Subcutaneous abdominal adipose tissue (tissue), 5 donors: ENCODE data around the gene EYS.

Source experiments
- H3K27ac ChIP-seq: one replicate; pipeline ENCODE4 v1.7.0; 2013; ENCODE audit warnings: low read depth, mild to moderate bottlenecking, inconsistent platforms, low read length, moderate library complexity
- H3K27me3 ChIP-seq, 5 donors: one replicate each; pipeline ENCODE4 v1.7.0; 2013; ENCODE audit warnings: low read length in 5 of 5, inconsistent platforms in 1 of 5; ENCODE audit not compliant: control insufficient read depth in 5 of 5, insufficient read depth in 4 of 5
- H3K36me3 ChIP-seq, 5 donors: one replicate each; pipeline ENCODE4 v1.7.0; 2013; ENCODE audit warnings: low read length in 5 of 5; ENCODE audit not compliant: control insufficient read depth in 5 of 5, insufficient read depth in 5 of 5
- H3K4me1 ChIP-seq, 5 donors: one replicate each; pipeline ENCODE4 v1.7.0; 2013; ENCODE audit warnings: low read length in 5 of 5, mild to moderate bottlenecking in 3 of 5, moderate library complexity in 1 of 5; ENCODE audit not compliant: control insufficient read depth in 5 of 5, insufficient read depth in 5 of 5
- H3K4me3 ChIP-seq, 5 donors: one replicate each; pipeline ENCODE4 v1.7.0; 2013; ENCODE audit warnings: low read length in 5 of 5, low read depth in 1 of 5
- H3K9ac ChIP-seq, 5 donors: one replicate each; pipeline ENCODE4 v1.7.0; 2013; ENCODE audit warnings: low read length in 5 of 5, mild to moderate bottlenecking in 4 of 5, moderate library complexity in 3 of 5
- H3K9me3 ChIP-seq, 5 donors: one replicate each; pipeline ENCODE4 v1.7.0; 2013; ENCODE audit warnings: low read length in 5 of 5; ENCODE audit not compliant: control insufficient read depth in 5 of 5
- donor health status: healthy.
- donor health status: healthy.
- donor health status: healthy.
- donor health status: healthy.
- donor health status: healthy.

The EYS gene

GRCh38 chr6:64103480-64103879 is 1603.5 kb downstream of the EYS start:
- Histone ChIP-seq H3K4me1 (no peaks in the 10 kb centered on the region), H3K9me3 (peaks cover 0 to 3% (median 0%) of the 10 kb centered on the region in 5 donors), H3K27ac (no peak overlapping the region), H3K9ac (no peak overlapping the region), H3K4me3 (no peak overlapping the region), H3K36me3 (no peaks in the 10 kb centered on the region), H3K27me3 (no peaks in the 10 kb centered on the region)

GRCh38 chr6:64100702-64101303 is 1606.2 kb downstream of the EYS start:
- peaks cover 0 to 3% (median 0%) of the 10 kb centered on the region in 5 donors for H3K9me3 ChIP-seq
- H3K27me3 ChIP-seq: no peaks in the 10 kb centered on the region
- H3K36me3 ChIP-seq: no peaks in the 10 kb centered on the region

GRCh38 chr6:64090352-64090751 is 1616.7 kb downstream of the EYS start:
- Histone ChIP-seq H3K9ac (no peak overlapping the region), H3K4me1 (no peaks in the 10 kb centered on the region), H3K9me3 (no peaks in the 10 kb centered on the region), H3K4me3 (no peak overlapping the region), H3K27me3 (no peaks in the 10 kb centered on the region), H3K36me3 (no peaks in the 10 kb centered on the region), H3K27ac (no peak overlapping the region)

More at GRCh38 chr6:64100702-64101303, 1606.2 kb downstream of the EYS start:
- no peak overlapping the region for H3K27ac ChIP-seq
- H3K4me3 ChIP-seq: no peak overlapping the region
- H3K4me1 ChIP-seq: no peaks in the 10 kb centered on the region
- no peak overlapping the region for H3K9ac ChIP-seq

- Histone ChIP-seq H3K9ac (no peak overlapping the region), H3K4me3 (no peak overlapping the region), H3K36me3 (no peaks in the 10 kb centered on the region), H3K9me3 (no peaks in the 10 kb centered on the region), H3K27ac (no peak overlapping the region), H3K4me1 (no peaks in the 10 kb centered on the region), H3K27me3 (no peaks in the 10 kb centered on the region)
Observed at GRCh38 chr6:64085126-64085525, 1621.9 kb downstream of the EYS start.

GRCh38 chr6:64084185-64084663 is 1622.8 kb downstream of the EYS start:
- Histone ChIP-seq H3K27me3 (no peaks in the 10 kb centered on the region), H3K27ac (no peak overlapping the region), H3K9me3 (no peaks in the 10 kb centered on the region), H3K4me1 (no peaks in the 10 kb centered on the region), H3K36me3 (no peaks in the 10 kb centered on the region), H3K4me3 (no peak overlapping the region), H3K9ac (no peak overlapping the region)

- Histone ChIP-seq H3K4me3 (no peak overlapping the region), H3K9me3 (no peaks in the 10 kb centered on the region), H3K27ac (no peak overlapping the region), H3K4me1 (no peaks in the 10 kb centered on the region), H3K9ac (no peak overlapping the region), H3K36me3 (no peaks in the 10 kb centered on the region), H3K27me3 (no peaks in the 10 kb centered on the region)
Observed at GRCh38 chr6:64083261-64083660, 1623.8 kb downstream of the EYS start.

- Histone ChIP-seq H3K9me3 (no peaks in the 10 kb centered on the region), H3K27ac (no peak overlapping the region), H3K27me3 (no peaks in the 10 kb centered on the region), H3K4me1 (no peaks in the 10 kb centered on the region), H3K9ac (no peak overlapping the region), H3K36me3 (no peaks in the 10 kb centered on the region), H3K4me3 (no peak overlapping the region)
Observed at GRCh38 chr6:64081453-64081852, 1625.6 kb downstream of the EYS start.

GRCh38 chr6:64074981-64075380 is 1632.0 kb downstream of the EYS start:
- Histone ChIP-seq H3K9me3 (no peaks in the 10 kb centered on the region), H3K27me3 (no peaks in the 10 kb centered on the region), H3K36me3 (no peaks in the 10 kb centered on the region), H3K27ac (no peak overlapping the region), H3K4me3 (no peak overlapping the region), H3K9ac (no peak overlapping the region), H3K4me1 (no peaks in the 10 kb centered on the region)

GRCh38 chr6:64072686-64073085 is 1634.3 kb downstream of the EYS start:
- no peaks in the 10 kb centered on the region for H3K36me3 ChIP-seq
- H3K9ac ChIP-seq: no peak overlapping the region
- no peak overlapping the region for H3K27ac ChIP-seq
- H3K4me3 ChIP-seq: no peak overlapping the region
- no peaks in the 10 kb centered on the region for H3K27me3 ChIP-seq
- H3K9me3 ChIP-seq: no peaks in the 10 kb centered on the region
- H3K4me1 ChIP-seq: no peaks in the 10 kb centered on the region

- no peaks in the 10 kb centered on the region for H3K9me3 ChIP-seq
- H3K9ac ChIP-seq: no peak overlapping the region
- H3K4me3 ChIP-seq: no peak overlapping the region
- H3K27ac ChIP-seq: no peak overlapping the region
- no peaks in the 10 kb centered on the region for H3K27me3 ChIP-seq
- H3K4me1 ChIP-seq: no peaks in the 10 kb centered on the region
- H3K36me3 ChIP-seq: no peaks in the 10 kb centered on the region
Observed at GRCh38 chr6:64064919-64065318, 1642.1 kb downstream of the EYS start.
